GM10266 (cell line): ENCODE measurements around the gene BRD1.

Experiments used
- DNase-seq: peaks from one replicate; pipeline ENCODE4 v3.0.0; 2012; ENCODE audit errors: extremely low spot score
- TF ChIP-seq, protein P1 (sequence below): IDR thresholded peaks from 2 replicates; pipeline ENCODE4 v1.5.1; 2012; ENCODE audit warnings: mild to moderate bottlenecking, low read depth; ENCODE audit not compliant: control insufficient read depth, insufficient read depth; ENCODE audit errors: missing control alignments

The BRD1 gene

DNA sequence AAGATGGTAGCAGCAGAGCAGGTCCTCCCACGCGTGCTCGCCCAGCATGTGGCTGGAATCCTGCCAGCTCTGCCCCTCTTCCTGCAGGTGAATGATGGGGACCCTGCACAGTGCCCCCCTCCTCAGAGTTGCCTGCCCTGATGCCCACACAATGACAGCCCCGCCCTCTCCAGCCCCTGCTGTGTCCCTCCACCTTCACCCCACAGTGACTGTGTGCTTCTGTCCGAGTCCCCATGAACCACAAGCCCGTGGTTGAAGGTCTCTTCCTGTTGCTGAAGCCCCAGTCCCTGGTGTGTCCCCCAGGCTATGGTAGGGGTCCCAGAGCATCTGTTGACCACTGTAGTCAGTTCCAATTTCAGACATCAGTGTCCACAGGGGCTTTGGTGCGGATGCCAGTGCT is 71.0 kb downstream of the BRD1 start:
- TF ChIP-seq, protein P1, sequence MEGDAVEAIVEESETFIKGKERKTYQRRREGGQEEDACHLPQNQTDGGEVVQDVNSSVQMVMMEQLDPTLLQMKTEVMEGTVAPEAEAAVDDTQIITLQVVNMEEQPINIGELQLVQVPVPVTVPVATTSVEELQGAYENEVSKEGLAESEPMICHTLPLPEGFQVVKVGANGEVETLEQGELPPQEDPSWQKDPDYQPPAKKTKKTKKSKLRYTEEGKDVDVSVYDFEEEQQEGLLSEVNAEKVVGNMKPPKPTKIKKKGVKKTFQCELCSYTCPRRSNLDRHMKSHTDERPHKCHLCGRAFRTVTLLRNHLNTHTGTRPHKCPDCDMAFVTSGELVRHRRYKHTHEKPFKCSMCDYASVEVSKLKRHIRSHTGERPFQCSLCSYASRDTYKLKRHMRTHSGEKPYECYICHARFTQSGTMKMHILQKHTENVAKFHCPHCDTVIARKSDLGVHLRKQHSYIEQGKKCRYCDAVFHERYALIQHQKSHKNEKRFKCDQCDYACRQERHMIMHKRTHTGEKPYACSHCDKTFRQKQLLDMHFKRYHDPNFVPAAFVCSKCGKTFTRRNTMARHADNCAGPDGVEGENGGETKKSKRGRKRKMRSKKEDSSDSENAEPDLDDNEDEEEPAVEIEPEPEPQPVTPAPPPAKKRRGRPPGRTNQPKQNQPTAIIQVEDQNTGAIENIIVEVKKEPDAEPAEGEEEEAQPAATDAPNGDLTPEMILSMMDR, result no peak
- DNase-seq, result no peak

GRCh38 chr22:49756201-49756600 is 71.5 kb downstream of the BRD1 start:
- DNase-seq, result no peak
- TF ChIP-seq, protein P1, result no peak

GRCh38 chr22:49755631-49756001 is 72.1 kb downstream of the BRD1 start:
- TF ChIP-seq, protein P1, result no peak
- no peak for DNase-seq

DNA sequence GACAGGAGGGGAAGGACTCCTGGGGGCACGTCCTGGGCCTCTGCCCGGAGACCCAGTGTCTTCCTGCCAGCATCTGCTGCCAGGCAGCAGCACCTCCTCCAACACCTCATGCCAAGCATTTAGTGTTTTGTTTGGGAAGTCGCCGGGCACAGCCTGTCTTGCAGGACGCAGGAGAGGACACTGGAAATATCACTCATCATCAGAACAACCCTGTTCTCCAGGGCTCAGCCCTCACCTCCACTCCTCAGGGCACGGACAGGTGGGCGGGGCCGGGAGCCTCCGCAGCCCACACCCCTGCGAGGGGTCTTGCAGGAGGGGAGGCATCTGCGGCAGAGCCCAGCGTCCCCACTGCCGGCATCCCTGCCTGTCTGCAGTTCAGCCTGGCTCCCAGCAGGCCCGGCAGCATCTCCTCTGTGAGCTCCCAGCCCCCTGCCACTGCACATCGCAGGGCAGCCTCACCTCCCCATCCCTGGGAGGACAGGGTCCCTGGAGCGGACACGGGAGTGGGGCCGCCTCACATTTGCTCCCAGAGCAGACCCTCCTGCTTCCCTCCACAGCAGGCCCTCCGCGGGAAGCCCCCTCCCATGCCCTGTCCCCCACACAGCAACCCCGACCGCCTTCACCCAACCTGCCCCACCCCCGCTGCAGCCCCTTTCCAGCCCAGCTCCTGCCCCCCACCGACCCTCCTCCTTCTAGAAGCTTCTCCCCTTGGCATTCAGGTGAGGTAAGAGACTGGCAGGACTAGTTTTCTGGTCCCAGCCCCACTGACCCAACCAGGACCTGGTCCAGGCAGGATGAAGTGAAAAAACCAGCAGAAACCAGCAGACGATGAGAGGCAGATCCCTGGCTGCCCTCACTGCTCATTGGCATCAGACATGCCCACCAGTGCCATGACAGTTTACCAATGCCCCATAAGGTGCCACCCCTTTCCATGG is 72.7 kb downstream of the BRD1 start:
- TF ChIP-seq, protein P1, result no peak
- DNase-seq, result no peak

GRCh38 chr22:49753961-49754695 is 73.5 kb downstream of the BRD1 start:
- TF ChIP-seq, protein P1, result no peak
- no peak for DNase-seq

GRCh38 chr22:49753276-49753890 is 74.3 kb downstream of the BRD1 start:
- TF ChIP-seq, protein P1, result no peak
- DNase-seq, result no peak
